Breast epithelium (tissue), 3 donors: ENCODE results near the gene TAB3.

Experiments used
- CTCF ChIP-seq, 3 donors: fragments of 450-650 bp; IDR thresholded peaks; one replicate each; pipeline ENCODE4 v1.5.1; 2016 to 2017; ENCODE audit warnings: antibody characterized with exemption in 3 of 3, mild to moderate bottlenecking in 3 of 3, moderate library complexity in 3 of 3
- POLR2AphosphoS5 ChIP-seq, 3 donors: sonication (generic); formaldehyde crosslinking; IDR thresholded peaks; one replicate each; pipeline ENCODE4 v1.6.1; 2017; ENCODE audit warnings: antibody characterized with exemption in 3 of 3

GRCh38 chrX:30814978-30815377 lies 74.1 kb downstream of the TAB3 start:
- no peak for TF ChIP-seq CTCF (IDR thresholded peaks at IDR 0.05)
- TF ChIP-seq POLR2AphosphoS5 (IDR thresholded peaks at IDR 0.05): no peak
